Mesenchymal stem cell (in vitro differentiated cells and primary cell): ENCODE results near the gene ARL15.

ENCODE experiments used
- DNase-seq: peaks from one replicate; pipeline ENCODE4 v3.0.0-alpha.2; 2013
- H2AFZ ChIP-seq: one replicate; pipeline ENCODE4 v1.6.1; 2013; ENCODE audit warnings: low read depth, mild to moderate bottlenecking, control low read depth, inconsistent platforms, low read length, moderate library complexity
- H2AK5ac ChIP-seq: 2 replicates; pipeline ENCODE4 v1.6.1; 2013; ENCODE audit warnings: low read length, moderate library complexity, mild to moderate bottlenecking, inconsistent platforms; ENCODE audit not compliant: severe bottlenecking
- H2BK120ac ChIP-seq: one replicate; pipeline ENCODE4 v1.6.1; 2013; ENCODE audit warnings: low read depth, mild to moderate bottlenecking, inconsistent platforms, low read length, moderate library complexity
- H2BK12ac ChIP-seq, 2 experiments: one replicate each; pipeline ENCODE4 v1.6.1; 2013; ENCODE audit warnings: inconsistent platforms in 2 of 2, low read length in 2 of 2, mild to moderate bottlenecking in 2 of 2, moderate library complexity in 2 of 2, control low read depth in 1 of 2
- H2BK15ac ChIP-seq: one replicate; pipeline ENCODE4 v1.6.1; 2013; ENCODE audit warnings: mild to moderate bottlenecking, low read depth, inconsistent platforms; ENCODE audit not compliant: poor library complexity, severe bottlenecking
- H2BK5ac ChIP-seq: 2 replicates; pipeline ENCODE4 v1.6.1; 2013; ENCODE audit warnings: low read depth, mild to moderate bottlenecking, low read length, control low read depth, inconsistent platforms; ENCODE audit not compliant: poor library complexity, severe bottlenecking
- H3K14ac ChIP-seq, 2 experiments: one replicate each; pipeline ENCODE4 v1.6.1; 2013; ENCODE audit warnings: inconsistent platforms in 2 of 2, low read length in 2 of 2, control low read depth in 1 of 2, mild to moderate bottlenecking in 1 of 2, moderate library complexity in 1 of 2
- H3K18ac ChIP-seq, 2 experiments: one replicate each; pipeline ENCODE4 v1.6.1; 2013; ENCODE audit warnings: inconsistent platforms in 2 of 2, low read length in 2 of 2, control low read depth in 1 of 2, low read depth in 1 of 2, mild to moderate bottlenecking in 1 of 2
- H3K23ac ChIP-seq, 2 experiments: one replicate each; pipeline ENCODE4 v1.6.1; 2013; ENCODE audit warnings: inconsistent platforms in 2 of 2, low read length in 2 of 2, mild to moderate bottlenecking in 2 of 2, moderate library complexity in 2 of 2, control low read depth in 1 of 2
- H3K27ac ChIP-seq: 2 replicates; pipeline ENCODE4 v1.5.1; 2013; ENCODE audit warnings: mild to moderate bottlenecking, moderate library complexity, low read length, control low read depth, inconsistent platforms; ENCODE audit not compliant: poor library complexity, severe bottlenecking
- H3K27me3 ChIP-seq, 2 experiments: 2 replicates each; pipeline versions ENCODE4 v1.6.1 to v1.7.0; 2013; ENCODE audit warnings: low read length in 2 of 2, mild to moderate bottlenecking in 2 of 2, moderate library complexity in 2 of 2, control low read depth in 1 of 2, inconsistent platforms in 1 of 2; ENCODE audit not compliant: control insufficient read depth in 1 of 2, insufficient read depth in 1 of 2
- H3K36me3 ChIP-seq, 2 experiments: 2 replicates each; pipeline versions ENCODE4 v1.6.1 to v1.7.0; 2013; ENCODE audit warnings: low read length in 2 of 2, control low read depth in 1 of 2, inconsistent platforms in 1 of 2, low read depth in 1 of 2, mild to moderate bottlenecking in 1 of 2; ENCODE audit not compliant: insufficient read depth in 2 of 2, control insufficient read depth in 1 of 2
- H3K4ac ChIP-seq, 2 experiments: one replicate each; pipeline ENCODE4 v1.6.1; 2013; ENCODE audit warnings: inconsistent platforms in 2 of 2, low read length in 2 of 2, mild to moderate bottlenecking in 2 of 2, moderate library complexity in 2 of 2, control low read depth in 1 of 2, low read depth in 1 of 2
- H3K4me1 ChIP-seq: 2 replicates; pipeline ENCODE4 v1.6.1; 2013; ENCODE audit warnings: low read depth, low read length, control low read depth; ENCODE audit not compliant: control insufficient read depth, insufficient read depth
- H3K4me2 ChIP-seq: 2 replicates; pipeline ENCODE4 v1.6.1; 2013; ENCODE audit warnings: low read length, mild to moderate bottlenecking, inconsistent platforms; ENCODE audit not compliant: poor library complexity, severe bottlenecking
- H3K4me3 ChIP-seq, 2 experiments: 2 replicates each; pipeline versions ENCODE4 v1.5.1 to v1.7.0; 2013; ENCODE audit warnings: low read length in 2 of 2, mild to moderate bottlenecking in 2 of 2, control low read depth in 1 of 2, low read depth in 1 of 2; ENCODE audit not compliant: insufficient read depth in 1 of 2
- H3K79me1 ChIP-seq: replicated peaks from 2 replicates; pipeline ENCODE4 v1.6.1; 2013; ENCODE audit warnings: mild to moderate bottlenecking, control low read depth, low read length, inconsistent platforms; ENCODE audit not compliant: poor library complexity, severe bottlenecking
- H3K9ac ChIP-seq: 2 replicates; pipeline ENCODE4 v1.7.0; 2013; ENCODE audit warnings: mild to moderate bottlenecking, low read length, moderate library complexity
- H3K9me3 ChIP-seq: 2 replicates; pipeline ENCODE4 v1.7.0; 2013; ENCODE audit warnings: mild to moderate bottlenecking, low read length; ENCODE audit not compliant: control insufficient read depth
- H4K8ac ChIP-seq: one replicate; pipeline ENCODE4 v1.6.1; 2013; ENCODE audit warnings: inconsistent platforms, mild to moderate bottlenecking, low read length, moderate library complexity
- H4K91ac ChIP-seq: one replicate; pipeline ENCODE4 v1.6.1; 2013; ENCODE audit warnings: mild to moderate bottlenecking, low read length, inconsistent platforms
- WGBS: methylation state at CpG from one replicate; pipeline ENCODE4 v1.1.7; 2013; ENCODE audit warnings: mixed read lengths; 5-methylcytosine and 5-hydroxymethylcytosine counted together

Gene ARL15

DNA sequence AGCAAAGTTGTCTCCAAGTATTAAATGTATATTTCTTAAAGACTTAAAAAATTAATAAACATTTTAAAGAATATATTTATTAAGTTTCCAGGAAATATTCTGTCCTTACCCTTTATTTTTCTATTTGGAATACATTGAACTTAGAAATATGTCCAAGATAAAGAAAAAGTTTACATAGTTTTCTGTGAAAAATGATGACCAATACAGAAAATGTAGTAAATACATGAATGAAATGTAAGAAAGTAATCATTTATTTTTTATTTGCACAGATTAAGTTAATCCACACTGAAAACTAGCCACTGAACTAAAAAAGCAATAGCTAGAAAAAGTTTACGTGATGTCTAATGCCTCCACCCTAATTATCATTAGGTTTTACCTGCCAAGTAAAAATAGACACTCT is 273.2 kb downstream of the ARL15 start:
- Histone ChIP-seq H2BK120ac (no peak overlapping the region), H3K27me3 (no peaks in the 10 kb centered on the region), H3K23ac (no peak overlapping the region), H3K27ac (no peak overlapping the region), H3K9me3 (no peaks in the 10 kb centered on the region), H2AK5ac (no peak overlapping the region), H2BK5ac (no peak overlapping the region), H4K8ac (no peak overlapping the region), H2AFZ (no peak overlapping the region), H3K36me3 (no peaks in the 10 kb centered on the region), H3K4me3 (no peak overlapping the region), H2BK15ac (no peak overlapping the region), H3K14ac (no peak overlapping the region), H3K79me1 (no peaks in the 10 kb centered on the region), H3K4me1 (no peaks in the 10 kb centered on the region), H2BK12ac (no peak overlapping the region), H4K91ac (no peak overlapping the region), H3K4ac (no peak overlapping the region), H3K18ac (no peak overlapping the region), H3K9ac (no peak overlapping the region), H3K4me2 (no peak overlapping the region)
- 88% methylated on average over 1 of the region's 1 CpG for WGBS
- no peak for DNase-seq

- no peak overlapping the region for H2BK120ac ChIP-seq
- no peak overlapping the region for H2BK5ac ChIP-seq
- H2AFZ ChIP-seq: no peak overlapping the region
- DNase-seq: no peak
- no peak overlapping the region for H2AK5ac ChIP-seq
- H2BK15ac ChIP-seq: no peak overlapping the region
- H3K4me2 ChIP-seq: no peak overlapping the region
- H3K14ac ChIP-seq: no peak overlapping the region
- H4K8ac ChIP-seq: no peak overlapping the region
- H2BK12ac ChIP-seq: no peak overlapping the region
- H3K9me3 ChIP-seq: no peaks in the 10 kb centered on the region
- H4K91ac ChIP-seq: no peak overlapping the region
- H3K23ac ChIP-seq: no peak overlapping the region
- H3K18ac ChIP-seq: no peak overlapping the region
- no peaks in the 10 kb centered on the region for H3K36me3 ChIP-seq
- no peaks in the 10 kb centered on the region for H3K79me1 ChIP-seq
- H3K9ac ChIP-seq: no peak overlapping the region
- no peak overlapping the region for H3K4me3 ChIP-seq
- no peaks in the 10 kb centered on the region for H3K4me1 ChIP-seq
- no peak overlapping the region for H3K4ac ChIP-seq
- no peak overlapping the region for H3K27ac ChIP-seq
- no peaks in the 10 kb centered on the region for H3K27me3 ChIP-seq
- WGBS: 96% methylated on average over 2 of the region's 3 CpGs
Observed at GRCh38 chr5:54030981-54031380, 279.4 kb downstream of the ARL15 start.

DNA sequence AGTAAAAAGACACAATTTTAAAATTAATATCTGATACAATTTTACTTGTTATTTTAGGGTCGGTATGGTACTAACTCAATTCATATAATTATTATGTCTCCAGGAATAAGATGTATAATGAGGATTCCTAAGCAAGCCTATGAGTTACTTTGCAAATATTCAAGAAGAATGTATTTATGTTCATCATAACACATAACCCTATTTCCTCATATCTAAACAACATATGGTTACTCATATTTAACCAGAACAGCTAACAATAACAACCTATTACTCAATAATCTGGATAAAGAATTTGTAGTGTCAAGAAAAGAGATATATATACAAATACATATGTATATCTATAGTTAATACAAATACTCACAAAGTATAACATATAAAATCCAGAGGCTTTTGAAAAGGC is 285.9 kb downstream of the ARL15 start:
- Histone ChIP-seq H4K8ac (no peak overlapping the region), H4K91ac (no peak overlapping the region)
- WGBS: no CpG with 5 or more reads among the region's 1 CpG

DNA sequence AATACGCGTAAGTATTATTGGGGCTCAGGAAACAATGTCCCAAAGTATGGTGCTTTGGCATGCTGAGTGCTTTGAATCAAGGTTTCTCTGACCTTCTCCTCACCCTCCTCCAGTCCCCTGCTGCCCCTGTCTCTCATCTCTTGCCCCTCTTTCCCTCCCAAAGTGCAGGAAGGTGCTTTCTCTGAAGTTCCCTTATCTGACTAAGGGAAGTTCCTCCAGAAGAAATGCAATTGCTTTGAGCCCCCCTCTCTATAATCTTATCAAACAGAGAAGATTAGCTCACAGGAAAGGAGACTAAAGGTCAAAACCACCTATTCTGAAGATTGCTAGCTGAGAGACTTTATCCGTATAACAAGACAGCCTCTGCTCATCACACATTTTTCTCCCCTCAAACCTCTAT is 288.1 kb downstream of the ARL15 start:
- Histone ChIP-seq H3K27ac (no peak overlapping the region), H2AFZ (no peak overlapping the region), H3K9ac (no peak overlapping the region), H4K8ac (peak overlapping the region; percentile 35), H3K14ac (no peak overlapping the region), H4K91ac (no peak overlapping the region), H3K4me3 (no peak overlapping the region), H3K23ac (no peak overlapping the region), H3K27me3 (no peaks in the 10 kb centered on the region), H2BK5ac (no peak overlapping the region), H3K4me2 (no peak overlapping the region), H3K9me3 (no peaks in the 10 kb centered on the region), H3K18ac (peak overlapping the region in 1 of 2 experiments; percentile 8), H3K36me3 (no peaks in the 10 kb centered on the region), H2BK120ac (peak overlapping the region; percentile 15), H3K4ac (peak overlapping the region in 1 of 2 experiments; percentile 13), H3K4me1 (no peaks in the 10 kb centered on the region), H3K79me1 (no peaks in the 10 kb centered on the region), H2BK12ac (no peak overlapping the region), H2AK5ac (no peak overlapping the region), H2BK15ac (peak overlapping the region; percentile 23)
- 71% methylated on average over 3 of the region's 3 CpGs for WGBS
- DNase-seq: no peak

More for the DNA sequence above, 285.9 kb downstream of the ARL15 start:
- Histone ChIP-seq H3K4me2 (no peak overlapping the region), H3K18ac (no peak overlapping the region), H2BK15ac (no peak overlapping the region), H3K79me1 (no peaks in the 10 kb centered on the region), H3K4me1 (no peaks in the 10 kb centered on the region), H3K27ac (no peak overlapping the region), H2BK12ac (no peak overlapping the region), H3K4me3 (no peak overlapping the region), H3K27me3 (no peaks in the 10 kb centered on the region), H3K36me3 (no peaks in the 10 kb centered on the region), H2BK120ac (no peak overlapping the region), H3K23ac (no peak overlapping the region), H3K9me3 (no peaks in the 10 kb centered on the region), H3K4ac (no peak overlapping the region), H2AK5ac (no peak overlapping the region), H2BK5ac (no peak overlapping the region), H2AFZ (no peak overlapping the region), H3K9ac (no peak overlapping the region), H3K14ac (no peak overlapping the region)
- peak; percentile 52 for DNase-seq
